Measurements from ENCODE around the gene PRKAR1B. TPM values are rescaled to one million over a fixed set of nuclear protein-coding genes. Genes with fewer than 3 reads are reported as not detected.

Gene PRKAR1B
- total and polyA plus RNA-seq, 10 of the 15 experiments (the other 5 are each of a cell fraction or from before 2014, with no cell fraction given): 1.4 to 45.6 (median 19.3) TPM

DNA sequence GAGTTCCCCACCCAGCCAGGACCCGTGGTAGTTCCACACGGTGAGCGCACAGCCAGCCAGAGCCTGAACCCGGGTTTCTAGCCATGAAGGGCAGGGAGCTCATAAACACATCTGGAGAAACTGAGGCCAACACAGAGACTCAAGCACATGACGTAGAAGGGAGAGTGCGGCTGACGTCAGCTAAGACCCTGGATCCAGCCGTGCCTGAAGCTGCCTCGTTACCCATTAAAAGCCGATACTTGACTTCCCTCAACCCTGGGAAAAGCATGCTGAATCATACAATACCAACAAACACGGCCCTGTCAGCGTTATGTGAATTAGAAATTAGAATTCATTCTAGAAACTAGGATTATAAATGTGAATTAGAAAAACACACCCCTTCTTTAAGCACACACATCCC, 142.3 kb downstream of the PRKAR1B start (continued):
- TF ChIP-seq, protein P1, sequence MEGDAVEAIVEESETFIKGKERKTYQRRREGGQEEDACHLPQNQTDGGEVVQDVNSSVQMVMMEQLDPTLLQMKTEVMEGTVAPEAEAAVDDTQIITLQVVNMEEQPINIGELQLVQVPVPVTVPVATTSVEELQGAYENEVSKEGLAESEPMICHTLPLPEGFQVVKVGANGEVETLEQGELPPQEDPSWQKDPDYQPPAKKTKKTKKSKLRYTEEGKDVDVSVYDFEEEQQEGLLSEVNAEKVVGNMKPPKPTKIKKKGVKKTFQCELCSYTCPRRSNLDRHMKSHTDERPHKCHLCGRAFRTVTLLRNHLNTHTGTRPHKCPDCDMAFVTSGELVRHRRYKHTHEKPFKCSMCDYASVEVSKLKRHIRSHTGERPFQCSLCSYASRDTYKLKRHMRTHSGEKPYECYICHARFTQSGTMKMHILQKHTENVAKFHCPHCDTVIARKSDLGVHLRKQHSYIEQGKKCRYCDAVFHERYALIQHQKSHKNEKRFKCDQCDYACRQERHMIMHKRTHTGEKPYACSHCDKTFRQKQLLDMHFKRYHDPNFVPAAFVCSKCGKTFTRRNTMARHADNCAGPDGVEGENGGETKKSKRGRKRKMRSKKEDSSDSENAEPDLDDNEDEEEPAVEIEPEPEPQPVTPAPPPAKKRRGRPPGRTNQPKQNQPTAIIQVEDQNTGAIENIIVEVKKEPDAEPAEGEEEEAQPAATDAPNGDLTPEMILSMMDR (IDR thresholded peaks at IDR 0.05 in 2 of 3, conservative IDR thresholded peaks at IDR 0.05 in 1 of 3; ENCODE audit: control insufficient read depth in 2 of 3, extremely low read depth in 1 of 3, insufficient read depth in 1 of 3, low read depth in 3 of 3, low read length in 3 of 3): no peak

DNA sequence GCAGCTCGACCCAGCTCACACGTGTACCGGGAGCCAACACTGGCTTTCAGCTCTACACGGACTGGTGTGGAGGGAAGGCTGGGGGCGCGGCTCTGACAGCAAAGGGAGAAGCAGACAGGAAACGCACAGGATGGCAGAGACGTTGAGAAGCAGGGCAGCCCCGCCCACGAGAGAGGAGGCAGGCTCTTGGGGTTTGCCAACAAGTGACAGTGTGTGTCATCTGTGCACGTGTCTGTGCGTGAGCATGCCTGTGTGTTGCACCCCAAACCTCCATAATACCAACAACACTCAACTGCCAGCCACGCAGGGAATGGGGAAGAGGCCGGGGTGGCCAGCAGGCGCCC, 143.0 kb downstream of the PRKAR1B start:
- no TSS peak for BruUV-seq (replicated peaks)
- DNase-seq (ENCODE audit: low read depth, low spot score) (no peak), FAIRE-seq (no peak), ATAC-seq (no peak)
- Histone ChIP-seq H3K4me1 (ENCODE audit: control insufficient read depth, insufficient read depth, low read length) (peaks cover 11% of the 10 kb centered on the region), H4K20me1 (ENCODE audit: control insufficient read depth, insufficient read depth) (no peaks in the 10 kb centered on the region), H3K36me3 (ENCODE audit: control insufficient read depth in 2 of 2, insufficient read depth in 2 of 2, low read length in 1 of 2) (peaks cover 9% of the 10 kb centered on the region in 2 experiments; a peak in 3 of 4 replicates), H3K27me3 (replicated peaks in 1 of 2; ENCODE audit: control insufficient read depth in 2 of 2, insufficient read depth in 2 of 2, low read length in 1 of 2) (no peaks in the 10 kb centered on the region), H3K4me2 (ENCODE audit: control insufficient read depth, insufficient read depth) (no peak overlapping the region), H3K9ac (ENCODE audit: control insufficient read depth, insufficient read depth, low read length) (no peak overlapping the region), H3K79me2 (ENCODE audit: control insufficient read depth, insufficient read depth, low read length) (no peaks in the 10 kb centered on the region), H2AFZ (ENCODE audit: control insufficient read depth, low read depth, low read length) (no peak overlapping the region), H3K27ac (ENCODE audit: control insufficient read depth, insufficient read depth) (no peak overlapping the region), H3K9me3 (replicated peaks; ENCODE audit: control insufficient read depth, insufficient read depth, low read length) (peaks cover 5% of the 10 kb centered on the region; the same call in 2 of the 3 replicates), H3K4me3 (no peak overlapping the region)
- intact Hi-C loops (cut with micrococcal nuclease; ENCODE audit: unreplicated experiment) (no loop called here), in situ Hi-C loops (cut with MboI) (no loop called here)
- POLR2A ChIA-PET: no interaction called here
- TF ChIP-seq, protein P2, sequence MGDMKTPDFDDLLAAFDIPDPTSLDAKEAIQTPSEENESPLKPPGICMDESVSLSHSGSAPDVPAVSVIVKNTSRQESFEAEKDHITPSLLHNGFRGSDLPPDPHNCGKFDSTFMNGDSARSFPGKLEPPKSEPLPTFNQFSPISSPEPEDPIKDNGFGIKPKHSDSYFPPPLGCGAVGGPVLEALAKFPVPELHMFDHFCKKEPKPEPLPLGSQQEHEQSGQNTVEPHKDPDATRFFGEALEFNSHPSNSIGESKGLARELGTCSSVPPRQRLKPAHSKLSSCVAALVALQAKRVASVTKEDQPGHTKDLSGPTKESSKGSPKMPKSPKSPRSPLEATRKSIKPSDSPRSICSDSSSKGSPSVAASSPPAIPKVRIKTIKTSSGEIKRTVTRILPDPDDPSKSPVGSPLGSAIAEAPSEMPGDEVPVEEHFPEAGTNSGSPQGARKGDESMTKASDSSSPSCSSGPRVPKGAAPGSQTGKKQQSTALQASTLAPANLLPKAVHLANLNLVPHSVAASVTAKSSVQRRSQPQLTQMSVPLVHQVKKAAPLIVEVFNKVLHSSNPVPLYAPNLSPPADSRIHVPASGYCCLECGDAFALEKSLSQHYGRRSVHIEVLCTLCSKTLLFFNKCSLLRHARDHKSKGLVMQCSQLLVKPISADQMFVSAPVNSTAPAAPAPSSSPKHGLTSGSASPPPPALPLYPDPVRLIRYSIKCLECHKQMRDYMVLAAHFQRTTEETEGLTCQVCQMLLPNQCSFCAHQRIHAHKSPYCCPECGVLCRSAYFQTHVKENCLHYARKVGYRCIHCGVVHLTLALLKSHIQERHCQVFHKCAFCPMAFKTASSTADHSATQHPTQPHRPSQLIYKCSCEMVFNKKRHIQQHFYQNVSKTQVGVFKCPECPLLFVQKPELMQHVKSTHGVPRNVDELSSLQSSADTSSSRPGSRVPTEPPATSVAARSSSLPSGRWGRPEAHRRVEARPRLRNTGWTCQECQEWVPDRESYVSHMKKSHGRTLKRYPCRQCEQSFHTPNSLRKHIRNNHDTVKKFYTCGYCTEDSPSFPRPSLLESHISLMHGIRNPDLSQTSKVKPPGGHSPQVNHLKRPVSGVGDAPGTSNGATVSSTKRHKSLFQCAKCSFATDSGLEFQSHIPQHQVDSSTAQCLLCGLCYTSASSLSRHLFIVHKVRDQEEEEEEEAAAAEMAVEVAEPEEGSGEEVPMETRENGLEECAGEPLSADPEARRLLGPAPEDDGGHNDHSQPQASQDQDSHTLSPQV (IDR thresholded peaks at IDR 0.05): no peak
- no peak for TF ChIP-seq TCF3 (IDR thresholded peaks at IDR 0.05; ENCODE audit: borderline replicate concordance, insufficient read depth, low read depth, low read length)
- TF ChIP-seq HDGF (IDR thresholded peaks at IDR 0.05): no peak
- TF ChIP-seq MXI1 (IDR thresholded peaks at IDR 0.05; ENCODE audit: low read depth, low read length): no peak
- peak; percentile 23; the same call in 1 of the 2 replicates for TF ChIP-seq POLR2A (IDR thresholded peaks at IDR 0.05; ENCODE audit: low read depth, low read length)
- TF ChIP-seq CREM (IDR thresholded peaks at IDR 0.05; ENCODE audit: low read depth): no peak
- TF ChIP-seq, protein P3, sequence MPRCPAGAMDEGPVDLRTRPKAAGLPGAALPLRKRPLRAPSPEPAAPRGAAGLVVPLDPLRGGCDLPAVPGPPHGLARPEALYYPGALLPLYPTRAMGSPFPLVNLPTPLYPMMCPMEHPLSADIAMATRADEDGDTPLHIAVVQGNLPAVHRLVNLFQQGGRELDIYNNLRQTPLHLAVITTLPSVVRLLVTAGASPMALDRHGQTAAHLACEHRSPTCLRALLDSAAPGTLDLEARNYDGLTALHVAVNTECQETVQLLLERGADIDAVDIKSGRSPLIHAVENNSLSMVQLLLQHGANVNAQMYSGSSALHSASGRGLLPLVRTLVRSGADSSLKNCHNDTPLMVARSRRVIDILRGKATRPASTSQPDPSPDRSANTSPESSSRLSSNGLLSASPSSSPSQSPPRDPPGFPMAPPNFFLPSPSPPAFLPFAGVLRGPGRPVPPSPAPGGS (IDR thresholded peaks at IDR 0.05; ENCODE audit: borderline replicate concordance, insufficient read depth, low read depth, low read length, poor library complexity, severe bottlenecking): peak; percentile 41
- no peak for TF ChIP-seq GABPA (IDR thresholded peaks at IDR 0.05; ENCODE audit: low read depth)
- SMC1A ChIA-PET (ENCODE audit: uncharacterized antibody, unreplicated experiment): no interaction called here
- RAD21 ChIA-PET (ENCODE audit: unreplicated experiment): no interaction called here
- 91% methylated on average over 13 of the region's 15 CpGs for WGBS (ENCODE audit: insufficient coverage, insufficient replicate concordance, low lambda C conversion rate, missing lambda C conversion rate)
- CTCF ChIA-PET: no interaction called here

All from GM12878 (cell line).